Measurements from ENCODE around the gene HMGXB3.
A peak's percentile ranks its signal among the peaks of the same experiment; 100 is the strongest.

Gene HMGXB3

GRCh38 chr5:149999359-149999758 lies 1.2 kb upstream of the HMGXB3 start:
- Histone ChIP-seq H3F3A (ENCODE audit: insufficient read depth) (peaks cover 13% of the 10 kb centered on the region; the same call in 1 of the 2 replicates), H3K9ac (ENCODE audit: low read length) (peak overlapping the region; percentile 88), H3K4me3 (ENCODE audit: insufficient read depth, low read length, poor library complexity, severe bottlenecking) (peak overlapping the region; percentile 64), H2AFZ (ENCODE audit: low read depth, low read length, severe bottlenecking) (no peak overlapping the region), H3K36me3 (ENCODE audit: low read length) (no peaks in the 10 kb centered on the region), H3K4me2 (ENCODE audit: low read depth, low read length, poor library complexity, severe bottlenecking) (peak overlapping the region; percentile 68), H3K79me2 (ENCODE audit: insufficient read depth, low read length) (peaks cover 35% of the 10 kb centered on the region), H4K20me1 (ENCODE audit: low read depth, low read length) (peaks cover 8% of the 10 kb centered on the region; the same call in 1 of the 2 replicates), H3K27ac (ENCODE audit: low read depth, low read length) (no peak overlapping the region), H3K27me3 (ENCODE audit: low read length) (no peaks in the 10 kb centered on the region), H3K9me2 (replicated peaks; ENCODE audit: insufficient read depth, low read length) (no peaks in the 10 kb centered on the region), H3K9me3 (ENCODE audit: insufficient read depth, low read length) (no peaks in the 10 kb centered on the region)
- TF ChIP-seq CTCF (IDR thresholded peaks at IDR 0.05; ENCODE audit: insufficient read depth, low read length, poor library complexity, severe bottlenecking) (no peak), EZH2phosphoT487 (conservative IDR thresholded peaks at IDR 0.05; ENCODE audit: low read length) (no peak)

GRCh38 chr5:149999866-150000255 lies 678 bp upstream of the HMGXB3 start:
- H3K9ac ChIP-seq (ENCODE audit: low read length), result peak overlapping the region; percentile 88
- TF ChIP-seq CTCF (IDR thresholded peaks at IDR 0.05; ENCODE audit: insufficient read depth, low read length, poor library complexity, severe bottlenecking) (no peak), EZH2phosphoT487 (conservative IDR thresholded peaks at IDR 0.05; ENCODE audit: low read length) (no peak)
- no peaks in the 10 kb centered on the region for H3K9me2 ChIP-seq (replicated peaks; ENCODE audit: insufficient read depth, low read length)
- H3K79me2 ChIP-seq (ENCODE audit: insufficient read depth, low read length), result peaks cover 40% of the 10 kb centered on the region
- H3K4me2 ChIP-seq (ENCODE audit: low read depth, low read length, poor library complexity, severe bottlenecking), result peak overlapping the region; percentile 68
- no peaks in the 10 kb centered on the region for H3K27me3 ChIP-seq (ENCODE audit: low read length)
- peak overlapping the region; percentile 64 for H3K4me3 ChIP-seq (ENCODE audit: insufficient read depth, low read length, poor library complexity, severe bottlenecking)
- peak overlapping the region; percentile 68 for H3K27ac ChIP-seq (ENCODE audit: low read depth, low read length)
- H3K9me3 ChIP-seq (ENCODE audit: insufficient read depth, low read length), result no peaks in the 10 kb centered on the region
- 0 out of 2 replicates have a peak, but pooled peaks cover 2% of the 10 kb centered on the region for H3K36me3 ChIP-seq (ENCODE audit: low read length)
- H2AFZ ChIP-seq (ENCODE audit: low read depth, low read length, severe bottlenecking), result peak overlapping the region; percentile 69
- H4K20me1 ChIP-seq (ENCODE audit: low read depth, low read length), result peaks cover 8% of the 10 kb centered on the region; the same call in 1 of the 2 replicates
- peaks cover 13% of the 10 kb centered on the region; the same call in 1 of the 2 replicates for H3F3A ChIP-seq (ENCODE audit: insufficient read depth)

- Histone ChIP-seq H3K4me3 (ENCODE audit: insufficient read depth, low read length, poor library complexity, severe bottlenecking) (peak overlapping the region; percentile 64), H3K9me3 (ENCODE audit: insufficient read depth, low read length) (no peaks in the 10 kb centered on the region), H3K36me3 (ENCODE audit: low read length) (peaks cover 12% of the 10 kb centered on the region; the same call in 1 of the 2 replicates), H3K9me2 (replicated peaks; ENCODE audit: insufficient read depth, low read length) (no peaks in the 10 kb centered on the region), H3F3A (ENCODE audit: insufficient read depth) (peaks cover 13% of the 10 kb centered on the region; the same call in 1 of the 2 replicates), H3K9ac (ENCODE audit: low read length) (peak overlapping the region; percentile 88), H3K4me2 (ENCODE audit: low read depth, low read length, poor library complexity, severe bottlenecking) (peak overlapping the region; percentile 75), H3K27ac (ENCODE audit: low read depth, low read length) (peak overlapping the region; percentile 68), H4K20me1 (ENCODE audit: low read depth, low read length) (peaks cover 8% of the 10 kb centered on the region; the same call in 1 of the 2 replicates), H2AFZ (ENCODE audit: low read depth, low read length, severe bottlenecking) (peak overlapping the region; percentile 69), H3K79me2 (ENCODE audit: insufficient read depth, low read length) (peaks cover 43% of the 10 kb centered on the region), H3K27me3 (ENCODE audit: low read length) (no peaks in the 10 kb centered on the region)
- no peak for TF ChIP-seq CTCF (IDR thresholded peaks at IDR 0.05; ENCODE audit: insufficient read depth, low read length, poor library complexity, severe bottlenecking)
- no peak for TF ChIP-seq EZH2phosphoT487 (conservative IDR thresholded peaks at IDR 0.05; ENCODE audit: low read length)
Measured at GRCh38 chr5:150000990-150001659, 586 bp downstream of the HMGXB3 start.
